GM12891 (cell line): ENCODE measurements around the gene GYPE.
"Not testable (repeated sequence)": the region's sequence is repeated elsewhere in the genome, so short reads cannot be mapped to it uniquely, and the experiment has no call there.

Source experiments
- PAX5 ChIP-seq: IDR thresholded peaks from 2 replicates; pipeline ENCODE4 v1.6.1; 2011; ENCODE audit warnings: low read length, moderate library complexity, mild to moderate bottlenecking; ENCODE audit not compliant: insufficient read depth, severe bottlenecking
- POLR2A ChIP-seq: IDR thresholded peaks from 2 replicates; pipeline ENCODE4 v1.6.1; 2011; ENCODE audit warnings: low read depth, low read length, control low read depth
- POLR2AphosphoS5 ChIP-seq: IDR thresholded peaks from 2 replicates; pipeline ENCODE4 v1.6.1; 2011; ENCODE audit warnings: low read depth, low read length, control low read depth
- POU2F2 ChIP-seq: IDR thresholded peaks from 2 replicates; pipeline ENCODE4 v1.6.1; 2011; ENCODE audit warnings: low read depth, mild to moderate bottlenecking, control low read depth, low read length, moderate library complexity
- SPI1 ChIP-seq: IDR thresholded peaks from 2 replicates; pipeline ENCODE4 v1.6.1; 2011; ENCODE audit warnings: low read depth, low read length, control low read depth
- TAF1 ChIP-seq: IDR thresholded peaks from 2 replicates; pipeline ENCODE4 v1.6.1; 2011; ENCODE audit warnings: low read depth, low read length, control low read depth

DNA sequence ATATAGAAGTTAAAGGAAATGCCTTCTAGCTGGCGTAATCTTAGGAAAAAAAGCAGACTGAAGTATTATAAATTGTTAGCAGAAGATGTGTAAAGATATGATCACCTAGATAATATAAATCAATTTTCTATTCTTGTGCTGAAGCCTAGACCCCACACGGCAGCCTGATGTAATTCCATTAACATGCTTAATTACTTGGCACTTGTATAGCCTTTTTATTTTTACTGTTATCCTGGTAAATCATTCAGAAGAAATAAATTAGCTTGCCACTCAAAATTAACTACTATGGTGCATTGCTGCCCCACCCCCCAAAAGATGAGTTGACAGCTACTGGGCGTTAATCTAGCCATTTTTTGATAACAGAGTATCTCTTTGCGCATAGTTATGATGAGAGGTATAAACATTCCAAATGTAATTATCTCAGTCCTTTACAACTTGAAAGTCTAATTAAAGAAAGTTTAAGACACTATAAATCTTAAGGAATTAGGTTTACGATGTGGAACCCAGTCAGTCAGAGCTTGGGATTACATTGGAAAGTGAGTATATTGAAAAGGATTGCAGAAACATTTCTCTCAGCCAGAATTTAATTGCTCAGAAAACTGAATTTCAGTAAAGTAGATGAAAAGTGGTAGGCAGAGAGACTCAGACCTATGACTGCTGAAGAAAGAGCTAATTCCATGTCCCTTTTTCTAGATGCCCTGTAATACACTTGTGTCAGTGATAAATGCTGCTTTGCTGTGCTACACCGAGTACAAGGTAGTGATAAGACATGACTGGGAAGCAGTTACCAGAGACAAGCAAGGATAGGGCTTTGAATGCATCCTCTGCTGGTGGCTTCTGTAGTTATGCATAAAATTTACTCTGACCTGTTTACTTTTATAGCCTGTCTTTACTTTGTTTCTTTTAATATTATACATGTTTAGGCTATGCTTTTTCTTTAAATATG lies 47.7 kb downstream of the GYPE start:
- TF ChIP-seq POU2F2, POLR2AphosphoS5, TAF1, SPI1, POLR2A, PAX5: not testable (repeated sequence)
